Measurements from ENCODE around the gene HMCN1.

Gene HMCN1

DNA sequence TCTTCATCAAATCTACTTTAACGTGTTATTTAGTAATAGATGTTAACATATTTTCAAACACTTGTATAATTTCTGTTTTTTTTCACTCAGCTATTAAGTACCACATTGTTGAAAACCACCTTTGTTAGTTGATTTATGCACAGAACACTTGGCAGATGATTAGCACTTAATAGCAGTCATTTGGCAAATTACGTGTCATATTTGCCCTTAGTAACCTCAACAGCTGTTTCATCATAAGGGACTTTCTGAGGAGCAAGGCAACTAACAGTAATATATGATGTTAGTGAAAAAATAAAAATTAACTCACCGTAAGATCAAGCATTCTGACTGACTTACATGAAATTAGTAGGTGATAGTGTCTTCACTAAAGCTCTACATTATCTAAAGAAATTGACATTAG, 186.4 kb downstream of the HMCN1 start:
- no peak for DNase-seq

DNA sequence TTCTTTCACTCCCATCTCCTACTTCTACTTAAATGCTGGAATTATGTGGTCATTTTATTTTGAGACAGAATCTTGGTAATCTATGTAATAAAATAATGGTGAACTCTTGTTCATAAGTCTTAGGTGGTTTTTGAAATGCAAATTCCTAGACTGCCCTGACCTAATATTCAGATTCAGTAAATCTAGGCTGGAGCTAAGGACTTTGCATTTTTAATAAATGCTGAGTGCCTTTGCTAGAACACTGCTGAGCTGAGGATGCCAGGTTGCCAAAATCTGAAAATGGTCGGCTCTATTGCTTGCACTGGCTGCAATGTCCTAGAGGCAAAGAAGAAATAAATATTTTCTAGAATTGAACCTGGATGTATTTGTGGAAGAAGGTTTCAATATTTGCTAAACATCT, 187.4 kb downstream of the HMCN1 start:
- DNase-seq = no peak

DNA sequence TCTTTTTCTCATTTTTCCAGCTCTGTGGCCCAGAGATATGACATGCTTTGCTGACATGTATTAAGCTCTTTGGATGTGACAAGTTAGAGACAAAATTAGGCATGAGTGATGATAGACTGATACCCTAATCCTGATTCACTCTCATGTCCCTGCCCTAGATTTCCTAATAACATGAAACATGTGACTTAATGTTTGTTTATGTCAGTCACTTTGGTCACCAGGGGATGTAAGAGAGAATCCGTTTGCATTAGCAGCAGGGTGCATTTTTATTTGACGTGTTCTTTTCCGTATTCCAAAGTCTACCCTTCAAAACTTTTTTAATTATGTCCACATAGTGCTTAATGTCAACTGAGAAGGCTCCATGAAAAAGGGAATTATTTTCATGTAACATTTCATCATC, 192.4 kb downstream of the HMCN1 start:
- no peak for DNase-seq

DNA sequence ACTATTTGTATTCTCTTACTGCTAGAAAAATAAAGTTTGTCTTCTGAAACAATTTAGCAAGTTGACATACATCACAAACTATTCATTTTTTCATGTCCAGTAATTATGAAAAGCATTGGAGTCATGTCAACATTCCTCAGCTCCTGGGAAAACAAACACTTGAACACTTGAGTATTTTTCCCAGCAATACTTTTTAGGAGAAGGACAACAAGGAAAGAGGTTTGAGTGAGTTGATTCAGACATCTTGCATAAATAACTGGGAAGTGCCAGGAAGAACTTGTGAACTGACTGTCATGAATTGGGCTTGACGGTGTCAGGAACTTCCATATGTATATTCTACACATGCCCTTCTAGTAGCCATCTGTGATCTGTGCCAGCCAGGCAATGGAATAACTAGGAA, 195.6 kb downstream of the HMCN1 start:
- DNase-seq = no peak

DNA sequence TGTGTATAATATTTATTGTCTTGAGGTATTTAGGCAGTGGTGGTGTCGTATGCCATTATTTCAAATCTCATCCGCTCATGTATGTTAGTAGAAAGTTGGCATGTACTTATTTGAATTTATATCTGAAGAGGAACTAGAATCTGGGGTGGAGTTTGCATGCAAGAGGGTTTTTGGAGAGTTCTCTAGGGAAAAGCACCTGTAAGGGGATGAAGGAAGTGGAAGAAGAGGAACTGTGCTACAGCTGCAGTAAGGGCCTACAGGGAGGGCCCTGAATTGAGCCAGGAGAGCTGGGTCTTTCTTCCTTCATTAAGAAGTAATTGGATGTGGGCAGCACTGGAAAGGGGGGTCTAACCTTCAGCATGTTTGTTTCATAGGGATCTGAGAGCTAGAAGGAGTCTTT, 197.2 kb downstream of the HMCN1 start:
- DNase-seq = no peak

DNA sequence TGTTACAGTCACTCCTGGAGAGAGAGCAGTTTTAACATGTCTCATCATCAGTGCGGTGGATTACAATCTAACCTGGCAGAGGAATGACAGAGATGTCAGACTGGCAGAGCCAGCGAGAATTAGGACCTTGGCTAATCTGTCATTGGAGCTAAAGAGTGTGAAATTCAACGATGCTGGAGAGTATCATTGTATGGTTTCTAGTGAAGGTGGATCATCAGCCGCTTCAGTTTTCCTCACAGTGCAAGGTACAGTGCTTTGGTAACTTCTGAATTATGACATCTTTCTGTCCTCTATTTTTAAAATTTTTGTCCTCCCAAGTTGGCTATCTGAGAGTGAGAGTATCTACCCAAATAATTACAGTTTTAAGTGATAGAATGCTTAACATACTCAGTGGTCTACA, 199.4 kb downstream of the HMCN1 start:
- DNase-seq = no peak

DNA sequence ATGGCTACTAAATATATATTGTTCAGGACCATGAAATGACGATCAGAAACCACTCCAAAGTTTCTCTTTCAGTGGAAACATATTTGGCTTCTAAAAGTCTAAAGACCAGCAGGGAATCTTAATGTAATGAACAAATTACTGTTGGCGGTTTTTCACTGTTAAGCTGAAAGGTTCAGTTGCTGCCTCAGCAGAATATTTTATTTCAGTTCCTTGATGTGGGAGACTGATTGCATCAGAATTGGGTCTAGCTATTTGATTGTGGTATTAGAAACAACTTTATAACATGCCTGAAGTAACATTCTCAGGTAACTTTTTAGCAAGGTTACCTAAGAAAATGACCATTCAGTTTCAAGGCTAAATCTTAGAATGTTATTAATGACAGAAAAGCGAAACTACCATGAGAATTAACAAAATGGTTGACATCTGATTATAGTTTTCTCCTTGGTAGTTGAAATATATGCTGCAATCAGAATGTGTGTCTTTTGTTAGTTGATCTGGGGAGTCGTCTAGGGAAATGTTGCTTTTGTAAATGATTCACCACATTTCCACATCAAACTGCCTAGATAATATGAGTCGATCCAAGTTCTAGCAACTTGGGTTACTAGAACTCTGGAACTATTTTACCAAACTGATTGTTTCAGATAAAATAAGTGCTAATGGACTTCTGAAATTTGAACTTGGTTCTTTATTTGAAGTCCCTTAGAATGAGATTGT, 200.4 kb downstream of the HMCN1 start:
- DNase-seq = no peak

DNA sequence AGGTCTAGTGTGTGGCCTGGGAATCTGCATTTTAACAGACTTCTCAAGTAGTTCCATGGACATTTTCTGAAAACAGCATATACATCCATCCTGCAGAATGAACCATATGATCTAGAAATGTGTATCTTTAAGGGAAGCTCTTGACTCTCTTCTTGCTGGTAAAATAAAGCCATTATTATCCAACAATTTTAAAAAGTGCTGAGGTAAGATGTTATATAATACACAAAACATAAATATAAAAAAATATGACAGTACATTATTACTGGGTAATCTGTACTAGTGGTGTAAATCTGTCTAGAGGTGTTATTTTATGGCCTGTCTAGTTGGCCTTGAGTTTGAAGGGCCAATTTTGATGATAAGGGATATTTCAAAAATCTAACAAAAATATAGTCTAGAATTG, 201.2 kb downstream of the HMCN1 start:
- DNase-seq = no peak

DNA sequence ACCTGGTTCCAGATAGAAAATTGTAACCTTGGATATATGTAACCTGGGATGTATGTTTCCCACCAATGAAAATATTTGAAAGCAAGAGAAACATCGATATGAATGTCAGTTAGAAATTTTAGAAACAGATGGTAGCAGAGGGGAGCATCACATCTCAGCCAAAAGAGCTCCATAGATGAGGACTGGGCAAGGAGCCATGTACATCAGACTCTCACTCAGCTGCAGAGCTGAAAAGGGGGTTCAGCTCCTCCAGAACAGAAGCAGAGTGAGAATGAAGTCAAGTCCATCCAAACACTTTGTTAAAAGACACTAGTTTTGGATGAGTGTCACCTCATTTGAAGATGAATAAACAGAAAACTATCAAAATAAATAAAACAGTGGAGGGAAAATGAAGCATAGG, 202.4 kb downstream of the HMCN1 start:
- no peak for DNase-seq

DNA sequence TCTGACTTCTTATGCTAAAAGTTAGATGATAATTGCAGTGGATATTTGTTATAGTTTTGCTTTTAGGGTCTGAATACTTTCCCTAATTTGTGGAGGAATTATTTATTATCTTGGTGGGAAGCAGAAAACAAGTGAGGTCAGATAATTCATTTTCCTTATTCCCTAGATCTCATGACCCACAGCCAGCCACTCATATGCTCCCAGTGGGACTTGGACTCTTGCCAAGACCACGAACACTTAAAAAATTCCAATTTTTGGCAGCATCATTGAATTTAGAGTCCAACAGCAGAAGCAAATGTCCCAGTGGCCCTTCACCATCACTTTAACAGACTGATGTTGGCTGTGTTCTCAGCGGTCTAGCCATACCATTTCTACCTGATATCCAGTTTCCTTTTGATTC, 204.2 kb downstream of the HMCN1 start:
- DNase-seq = no peak

DNA sequence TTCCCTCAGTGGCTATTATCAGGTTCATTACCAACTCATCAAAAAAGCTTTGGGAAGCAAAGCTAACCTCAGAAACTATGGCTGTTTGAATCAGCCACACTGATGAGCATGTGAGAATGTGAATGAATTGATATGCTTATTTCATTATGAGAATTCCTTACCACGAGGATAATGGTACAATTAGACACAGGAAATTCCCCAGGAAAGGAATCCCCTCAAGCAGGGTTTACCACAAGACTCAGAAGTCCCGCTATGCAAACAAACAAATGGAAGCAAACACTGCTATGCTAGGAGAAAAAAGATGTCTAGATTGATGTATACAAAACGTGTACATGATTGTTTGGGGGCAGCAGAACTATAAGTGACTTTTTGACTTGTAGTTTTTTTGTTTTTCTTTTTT, 205.0 kb downstream of the HMCN1 start:
- no peak for DNase-seq

DNA sequence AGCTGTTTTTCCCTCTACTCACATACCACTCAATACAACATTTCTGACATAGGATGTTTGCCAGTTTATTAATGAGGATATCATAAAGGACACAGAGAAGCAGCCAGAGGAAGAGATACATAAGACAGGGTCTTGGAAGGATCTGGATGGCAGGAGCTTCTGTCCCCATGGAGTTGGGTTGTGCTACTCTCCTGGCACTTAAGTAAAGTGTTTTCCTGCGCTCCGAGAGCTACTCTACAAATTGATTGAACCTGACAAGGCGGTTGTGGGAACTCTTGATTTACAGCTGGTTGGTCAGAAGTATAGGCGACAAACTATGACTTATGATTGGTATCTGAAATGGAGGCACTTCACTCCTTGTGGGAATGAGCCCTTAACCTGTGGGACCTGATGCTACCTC, 208.8 kb downstream of the HMCN1 start:
- DNase-seq = no peak

DNA sequence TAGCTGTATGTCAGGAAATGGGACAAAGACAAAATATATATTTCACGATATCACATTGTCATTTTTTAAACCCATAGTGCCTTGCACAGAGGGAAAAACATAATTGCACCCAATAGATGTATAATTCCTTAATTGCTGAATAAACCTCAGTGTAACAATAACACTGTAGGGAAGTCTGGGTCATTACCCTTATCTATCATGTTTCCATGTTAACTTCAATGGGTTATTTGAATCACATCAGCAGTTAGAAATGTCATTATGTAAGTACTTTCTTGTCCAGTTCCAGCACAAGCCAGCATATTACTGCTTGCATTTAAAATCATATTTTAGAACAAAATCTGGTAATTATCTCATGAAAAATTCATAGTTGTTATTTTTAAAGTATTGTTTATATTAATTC, 222.7 kb downstream of the HMCN1 start:
- no peak for DNase-seq

DNA sequence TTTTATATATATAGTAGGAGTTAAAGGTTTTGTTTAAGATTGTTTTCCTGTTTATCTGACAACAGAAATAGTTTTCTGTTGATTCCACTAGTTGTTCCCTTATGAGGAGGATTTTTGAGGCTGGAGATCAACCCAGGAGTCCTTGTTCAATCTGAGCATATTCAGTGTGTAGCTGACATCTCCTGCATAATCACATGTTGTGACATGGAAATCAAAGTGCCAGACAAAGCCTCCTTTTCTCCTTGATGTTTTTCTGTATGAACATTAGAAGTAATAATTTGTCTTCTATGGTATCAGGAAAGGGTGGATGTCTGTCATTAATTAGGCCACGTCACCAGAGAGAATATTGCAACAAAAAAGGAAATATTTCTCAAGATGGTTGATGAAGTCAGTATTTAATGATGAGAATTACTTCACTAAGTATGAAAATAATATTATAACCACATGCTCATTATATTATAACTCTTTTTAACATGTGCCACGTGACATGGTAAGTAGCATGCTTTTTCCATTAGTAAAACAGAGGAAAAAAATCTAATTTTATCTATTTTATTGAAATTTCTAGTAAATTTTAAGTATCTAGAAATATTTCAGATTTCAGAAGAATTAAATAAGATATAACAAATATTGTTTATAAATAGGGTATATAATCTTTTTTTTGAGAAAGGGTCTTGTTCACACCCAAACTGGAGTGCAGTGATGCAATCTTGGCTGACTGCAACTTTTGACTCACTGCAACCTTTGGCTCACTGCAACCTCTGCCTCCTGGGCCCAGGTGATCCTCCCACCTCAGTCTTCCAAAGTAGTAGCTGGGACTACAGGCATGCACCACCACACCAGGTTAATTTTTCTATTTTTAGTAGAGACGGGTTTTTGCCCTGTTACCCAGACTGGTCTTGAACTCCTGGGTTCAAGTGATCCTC, 223.5 kb downstream of the HMCN1 start:
- DNase-seq = no peak

DNA sequence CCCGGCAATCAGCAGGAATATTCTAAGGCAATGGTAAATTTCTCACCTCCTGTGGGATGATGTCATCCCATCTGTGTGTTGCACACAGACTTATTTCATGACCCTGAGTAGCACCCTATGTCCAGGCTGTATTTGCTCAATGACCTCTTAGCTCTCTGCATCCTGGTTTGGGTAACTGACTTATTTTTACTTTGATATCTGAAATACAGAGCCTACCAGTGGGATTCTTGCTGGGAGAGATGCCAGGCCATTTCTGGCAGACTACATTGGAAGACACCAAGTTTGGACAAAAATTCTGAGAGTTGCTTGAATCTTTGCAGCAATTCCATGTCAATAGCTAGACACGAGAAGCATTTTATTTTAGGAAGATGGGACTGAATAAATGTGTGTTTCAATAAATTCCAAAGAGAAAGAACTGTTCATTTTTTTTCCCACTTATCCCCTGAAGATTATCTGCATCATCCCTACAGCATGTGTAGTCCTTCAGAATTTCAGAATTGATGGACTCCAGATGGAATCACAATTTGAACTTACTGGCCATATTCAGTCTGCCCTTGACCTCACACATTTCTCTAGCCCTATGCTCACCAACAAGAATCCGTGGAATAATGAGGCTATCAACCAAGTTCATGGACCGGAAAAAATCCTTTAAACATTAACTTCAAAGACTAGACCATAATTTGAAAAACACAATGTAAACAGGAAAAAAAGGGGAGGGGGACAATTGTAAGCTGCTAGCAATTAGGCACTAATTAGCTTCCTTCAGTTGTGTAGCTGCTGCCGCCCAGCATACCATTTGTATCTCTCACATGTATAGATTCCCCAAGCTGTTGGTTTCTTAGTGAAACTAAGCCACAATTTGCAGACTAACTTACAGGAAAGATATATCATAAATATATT, 226.5 kb downstream of the HMCN1 start:
- no peak for DNase-seq

DNA sequence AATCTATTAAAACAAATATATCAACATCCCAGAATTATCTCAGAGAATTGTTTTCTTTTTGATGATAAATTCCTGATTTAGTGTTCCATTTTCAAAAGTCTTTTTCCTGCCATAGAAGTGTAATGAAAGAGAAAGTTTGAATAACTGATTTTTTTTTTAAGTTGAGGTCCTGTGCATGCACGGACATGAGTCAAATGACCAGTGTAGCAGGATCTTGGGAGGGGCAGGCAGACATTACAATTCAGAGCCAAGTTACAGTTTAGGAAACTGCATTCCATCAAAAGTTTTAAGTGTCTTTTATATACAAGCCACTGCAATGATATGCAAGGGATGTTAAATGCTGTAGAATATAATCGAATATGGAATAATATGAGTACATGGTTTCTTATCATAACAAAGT, 227.5 kb downstream of the HMCN1 start:
- no peak for DNase-seq

DNA sequence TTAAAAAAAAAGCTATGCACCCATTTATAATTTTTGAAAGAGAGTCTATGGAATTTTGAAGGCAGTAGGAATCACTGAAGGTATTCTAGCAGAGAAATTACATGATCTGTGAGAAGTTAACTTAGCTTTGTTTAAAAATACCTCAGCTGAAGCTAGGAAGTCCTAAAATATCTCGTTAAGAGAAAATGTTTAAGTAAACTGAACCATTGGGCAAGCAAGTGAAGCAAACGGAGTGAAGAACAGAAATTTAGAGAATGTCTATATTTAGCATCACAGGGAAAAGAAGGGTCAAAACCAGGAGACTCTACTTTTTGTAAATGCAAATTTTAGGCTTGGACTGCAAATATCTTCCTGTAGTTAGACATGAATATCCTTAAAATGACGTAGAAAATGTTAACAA, 230.8 kb downstream of the HMCN1 start:
- DNase-seq = no peak

DNA sequence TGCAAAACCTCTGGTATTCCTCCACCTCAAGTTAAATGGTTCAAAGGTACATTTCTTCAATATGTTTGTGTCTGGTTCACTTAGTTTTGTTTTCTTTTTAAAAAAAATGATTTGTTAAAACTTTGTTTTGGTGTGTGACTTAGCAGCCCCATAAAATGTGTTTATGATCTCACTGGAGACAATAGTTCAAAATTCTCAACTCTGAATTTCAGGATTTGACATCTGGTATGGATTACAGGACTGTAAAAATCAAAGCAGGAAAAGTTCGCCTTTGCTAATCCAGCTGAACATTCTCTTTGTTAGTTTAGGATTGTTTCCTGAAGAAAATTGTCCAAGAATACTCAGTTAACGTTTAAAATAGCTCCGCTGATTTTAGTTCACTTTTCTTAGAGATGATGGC, 231.7 kb downstream of the HMCN1 start:
- no peak for DNase-seq

DNA sequence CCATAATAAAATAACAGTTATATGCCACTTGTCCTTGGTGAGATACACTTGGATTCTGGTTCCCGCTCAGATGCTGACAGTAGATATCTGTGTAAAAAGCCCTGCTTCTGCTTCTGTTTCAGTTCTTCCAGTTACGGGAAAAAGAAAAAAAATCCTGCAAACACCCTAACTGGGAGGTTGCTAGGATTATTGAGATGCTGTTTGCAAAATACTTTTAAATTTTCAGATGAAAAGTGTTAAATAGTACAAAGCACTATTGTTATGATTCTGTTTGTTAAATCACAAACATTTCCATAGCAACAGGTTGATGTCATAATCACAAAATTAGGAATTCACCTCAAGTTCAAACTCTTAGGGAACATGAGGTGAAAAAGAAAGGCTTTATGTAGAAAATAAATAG, 232.3 kb downstream of the HMCN1 start:
- no peak for DNase-seq

DNA sequence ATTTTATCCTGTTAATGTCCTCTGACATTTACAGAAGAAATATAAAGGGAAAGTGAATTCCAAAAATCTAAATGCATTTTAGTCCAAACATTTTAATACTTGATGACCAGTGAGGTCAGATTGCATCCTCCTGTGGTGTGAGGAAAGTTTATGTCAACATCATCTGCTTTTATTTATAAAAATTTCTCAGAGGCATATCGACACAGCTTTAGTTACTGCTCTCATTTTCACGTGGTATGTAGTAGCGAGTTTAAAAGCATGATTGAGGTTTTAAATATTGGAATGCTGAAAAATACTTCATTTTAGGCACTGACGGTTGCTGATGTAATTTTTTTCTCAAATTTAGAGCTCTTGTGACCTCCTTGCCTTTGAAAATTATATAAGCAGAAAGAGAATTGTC, 234.8 kb downstream of the HMCN1 start:
- no peak for DNase-seq

DNA sequence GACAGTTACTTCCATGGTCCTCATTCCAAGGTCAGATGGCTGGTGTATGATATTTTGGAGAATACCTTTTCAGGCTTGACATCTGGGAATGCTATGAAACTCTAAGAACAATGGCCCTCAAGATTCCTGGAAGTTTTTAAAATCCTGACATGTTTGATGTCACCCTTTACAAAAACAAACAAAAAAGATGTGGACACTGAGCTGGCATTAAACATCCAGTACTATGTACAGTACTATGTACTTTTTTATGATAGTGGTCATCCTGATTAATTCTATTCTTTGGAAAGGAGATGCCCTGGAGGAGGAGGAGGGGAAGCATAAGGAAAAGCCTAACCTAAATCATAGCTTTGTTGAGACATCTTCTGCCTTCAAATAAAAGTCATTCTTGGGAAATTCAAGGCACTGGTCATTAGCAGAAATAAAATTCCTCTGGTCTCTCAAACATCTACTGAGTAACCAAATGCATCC, 235.4 kb downstream of the HMCN1 start:
- no peak for DNase-seq

DNA sequence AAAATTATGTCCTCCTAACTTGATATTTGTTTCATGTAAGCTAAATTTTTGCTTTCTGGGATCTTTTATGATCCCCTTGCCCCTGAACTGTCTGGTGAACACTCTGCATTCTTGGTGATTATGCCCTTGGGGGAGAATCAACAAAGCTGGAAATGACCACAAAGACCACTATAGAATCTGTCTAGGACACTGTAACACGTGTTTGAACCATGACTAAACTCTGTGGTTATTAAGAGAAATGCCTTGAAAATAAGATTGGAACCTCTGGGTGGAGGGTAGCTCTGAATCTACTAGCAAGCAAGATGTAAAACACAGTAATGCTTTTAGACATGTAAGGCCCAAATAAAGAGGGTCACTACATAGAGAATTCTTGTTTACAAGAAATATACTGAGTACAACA, 237.5 kb downstream of the HMCN1 start:
- DNase-seq = no peak
